Measurements from ENCODE around the gene LFNG.

LFNG gene

DNA sequence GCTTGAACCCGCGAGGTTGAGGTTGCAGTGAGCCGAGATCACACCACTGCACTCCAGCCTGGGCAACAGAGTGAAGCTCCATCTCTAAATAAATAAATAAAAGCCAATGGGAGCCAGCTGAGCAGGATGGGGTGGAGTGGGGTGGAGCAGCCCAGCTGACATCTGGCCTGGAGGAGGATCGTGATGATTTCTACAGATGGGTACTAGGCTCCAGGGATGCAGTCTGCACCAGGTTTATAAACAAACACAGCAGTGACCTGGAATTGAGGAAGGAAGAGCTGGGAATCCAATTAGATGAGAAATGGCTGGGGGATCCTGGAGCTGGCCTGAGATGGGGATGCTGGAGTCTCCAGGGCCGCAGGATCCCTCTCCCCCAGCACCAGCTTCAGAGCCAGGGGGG lies 36.1 kb upstream of the LFNG start:
- peaks cover under 1% of the 10 kb centered on the region for H3K4me1 ChIP-seq (ENCODE audit: control insufficient read depth, insufficient read depth, low read length, poor library complexity, severe bottlenecking)
- peaks cover 5% of the 10 kb centered on the region for H3K9me3 ChIP-seq (ENCODE audit: control insufficient read depth, low read length)
- no peaks in the 10 kb centered on the region for H3K36me3 ChIP-seq (ENCODE audit: control insufficient read depth, insufficient read depth, low read length)
- H3K27ac ChIP-seq (ENCODE audit: insufficient read depth, low read length, poor library complexity, severe bottlenecking) = no peak overlapping the region
- no peak for DNase-seq
- H3K4me3 ChIP-seq (ENCODE audit: insufficient read depth, low read depth, low read length, poor library complexity, severe bottlenecking) = no peak overlapping the region
- H3K27me3 ChIP-seq (replicated peaks; ENCODE audit: control insufficient read depth, insufficient read depth, low read length, poor library complexity, severe bottlenecking) = no peaks in the 10 kb centered on the region

DNA sequence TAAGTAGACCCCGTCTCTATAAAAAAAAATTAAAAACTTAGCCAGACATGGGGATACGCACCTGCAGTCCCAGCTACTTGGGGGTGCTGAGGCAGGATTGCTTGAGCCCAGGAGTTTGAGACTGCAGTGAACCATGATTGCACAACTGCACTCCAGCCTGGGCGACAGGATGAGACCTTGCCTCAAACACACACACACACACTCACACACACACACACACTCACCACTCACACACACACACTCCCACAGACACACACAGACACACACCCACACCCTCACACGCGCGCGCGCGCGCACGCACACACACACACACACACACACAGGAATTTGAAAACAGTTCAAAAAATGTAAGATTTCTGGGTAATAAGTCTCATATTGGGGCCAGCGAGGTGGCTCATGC lies 34.7 kb upstream of the LFNG start:
- no peaks in the 10 kb centered on the region for H3K36me3 ChIP-seq (ENCODE audit: control insufficient read depth, insufficient read depth, low read length)
- H3K9me3 ChIP-seq (ENCODE audit: control insufficient read depth, low read length) = peaks cover 5% of the 10 kb centered on the region
- DNase-seq = no peak
- no peaks in the 10 kb centered on the region for H3K27me3 ChIP-seq (replicated peaks; ENCODE audit: control insufficient read depth, insufficient read depth, low read length, poor library complexity, severe bottlenecking)
- H3K4me1 ChIP-seq (ENCODE audit: control insufficient read depth, insufficient read depth, low read length, poor library complexity, severe bottlenecking) = no peaks in the 10 kb centered on the region
- H3K4me3 ChIP-seq (ENCODE audit: insufficient read depth, low read depth, low read length, poor library complexity, severe bottlenecking) = no peak overlapping the region
- H3K27ac ChIP-seq (ENCODE audit: insufficient read depth, low read length, poor library complexity, severe bottlenecking) = no peak overlapping the region

DNA sequence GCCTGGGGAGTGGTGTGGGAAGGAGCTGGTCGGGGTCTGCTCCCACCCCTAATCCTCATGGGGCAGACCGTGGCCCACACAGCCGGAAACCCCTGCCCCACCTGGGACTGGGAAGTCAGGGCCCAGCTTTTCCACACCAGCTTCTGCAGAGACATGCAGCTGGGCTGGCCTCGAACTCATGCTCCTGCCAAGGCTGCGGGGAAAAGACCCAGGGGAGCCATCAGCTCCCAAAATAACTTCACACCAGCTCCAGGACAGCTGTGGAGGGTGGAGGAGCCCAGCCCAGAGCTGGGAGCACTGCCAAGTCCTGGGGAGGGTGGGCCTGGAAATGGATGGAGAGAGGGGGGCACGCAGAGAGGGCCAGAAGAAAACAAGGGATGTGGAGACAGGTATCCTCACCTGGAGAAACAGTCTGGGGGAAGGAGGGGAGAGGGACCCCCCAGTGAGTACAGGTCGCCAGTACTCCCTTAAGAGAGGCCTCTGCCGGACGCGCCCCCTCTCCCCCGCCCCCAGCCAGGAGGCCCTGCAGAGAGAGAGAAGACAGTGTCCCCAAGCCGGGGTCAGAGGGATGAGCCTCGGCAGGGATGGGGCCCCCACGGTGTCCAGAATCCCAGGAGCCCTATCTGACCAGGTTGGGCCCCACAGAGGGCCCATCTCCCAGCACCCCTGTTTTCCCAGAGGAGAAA lies 31.8 kb upstream of the LFNG start:
- H3K27ac ChIP-seq (ENCODE audit: insufficient read depth, low read length, poor library complexity, severe bottlenecking) = no peak overlapping the region
- H3K9me3 ChIP-seq (ENCODE audit: control insufficient read depth, low read length) = peaks cover 4% of the 10 kb centered on the region
- H3K36me3 ChIP-seq (ENCODE audit: control insufficient read depth, insufficient read depth, low read length) = no peaks in the 10 kb centered on the region
- no peak overlapping the region for H3K4me3 ChIP-seq (ENCODE audit: insufficient read depth, low read depth, low read length, poor library complexity, severe bottlenecking)
- no peak for DNase-seq
- no peaks in the 10 kb centered on the region for H3K4me1 ChIP-seq (ENCODE audit: control insufficient read depth, insufficient read depth, low read length, poor library complexity, severe bottlenecking)
- no peaks in the 10 kb centered on the region for H3K27me3 ChIP-seq (replicated peaks; ENCODE audit: control insufficient read depth, insufficient read depth, low read length, poor library complexity, severe bottlenecking)

DNA sequence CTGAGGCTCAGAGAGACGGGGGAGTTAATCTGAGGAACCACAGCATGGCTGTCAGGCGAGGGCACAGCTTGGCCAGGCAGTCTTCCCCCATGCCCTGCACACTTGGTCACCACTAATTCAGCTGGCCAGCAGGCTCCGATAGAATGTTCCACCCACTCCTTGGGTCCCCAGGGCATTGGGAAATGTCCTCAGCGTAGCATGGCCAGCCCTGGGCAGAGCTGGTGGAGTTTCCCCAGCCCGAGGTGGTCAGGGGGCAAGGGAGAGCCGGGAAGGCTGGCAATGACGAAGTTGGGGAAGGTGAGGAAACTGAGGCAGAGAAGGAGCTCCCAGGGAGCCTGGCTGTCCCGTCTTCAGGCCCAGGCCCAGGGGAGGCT lies 31.3 kb upstream of the LFNG start:
- Histone ChIP-seq H3K36me3 (ENCODE audit: control insufficient read depth, insufficient read depth, low read length) (no peaks in the 10 kb centered on the region), H3K4me3 (ENCODE audit: insufficient read depth, low read depth, low read length, poor library complexity, severe bottlenecking) (no peak overlapping the region)

DNA sequence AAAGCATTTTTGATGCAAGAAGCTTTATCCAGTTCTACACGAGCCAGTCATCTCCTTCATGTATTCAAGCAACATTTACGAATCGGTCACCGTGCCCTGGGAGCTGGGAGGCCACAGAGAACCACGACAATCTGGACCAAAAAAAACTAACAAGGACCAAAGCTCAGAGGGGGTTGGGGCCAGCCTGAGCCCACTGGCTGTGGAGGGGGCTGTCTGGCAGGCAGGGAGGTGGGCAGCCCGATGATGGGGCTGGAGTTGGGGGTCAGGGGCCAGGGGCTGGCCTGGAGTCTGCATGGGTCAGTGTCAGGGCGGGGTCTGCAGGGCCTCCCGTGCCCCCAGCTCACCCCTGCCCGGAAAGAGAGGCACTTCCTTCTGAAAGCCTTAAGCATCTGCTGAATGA lies 30.9 kb upstream of the LFNG start:
- H3K9me3 ChIP-seq (ENCODE audit: control insufficient read depth, low read length) = no peaks in the 10 kb centered on the region
- no peaks in the 10 kb centered on the region for H3K36me3 ChIP-seq (ENCODE audit: control insufficient read depth, insufficient read depth, low read length)
- DNase-seq = no peak
- H3K4me1 ChIP-seq (ENCODE audit: control insufficient read depth, insufficient read depth, low read length, poor library complexity, severe bottlenecking) = no peaks in the 10 kb centered on the region
- no peak overlapping the region for H3K27ac ChIP-seq (ENCODE audit: insufficient read depth, low read length, poor library complexity, severe bottlenecking)
- H3K27me3 ChIP-seq (replicated peaks; ENCODE audit: control insufficient read depth, insufficient read depth, low read length, poor library complexity, severe bottlenecking) = no peaks in the 10 kb centered on the region
- H3K4me3 ChIP-seq (ENCODE audit: insufficient read depth, low read depth, low read length, poor library complexity, severe bottlenecking) = no peak overlapping the region

More for the DNA sequence above, 31.3 kb upstream of the LFNG start:
- DNase-seq = no peak
- H3K27ac ChIP-seq (ENCODE audit: insufficient read depth, low read length, poor library complexity, severe bottlenecking) = no peak overlapping the region
- H3K4me1 ChIP-seq (ENCODE audit: control insufficient read depth, insufficient read depth, low read length, poor library complexity, severe bottlenecking) = no peaks in the 10 kb centered on the region
- no peaks in the 10 kb centered on the region for H3K9me3 ChIP-seq (ENCODE audit: control insufficient read depth, low read length)
- no peaks in the 10 kb centered on the region for H3K27me3 ChIP-seq (replicated peaks; ENCODE audit: control insufficient read depth, insufficient read depth, low read length, poor library complexity, severe bottlenecking)

DNA sequence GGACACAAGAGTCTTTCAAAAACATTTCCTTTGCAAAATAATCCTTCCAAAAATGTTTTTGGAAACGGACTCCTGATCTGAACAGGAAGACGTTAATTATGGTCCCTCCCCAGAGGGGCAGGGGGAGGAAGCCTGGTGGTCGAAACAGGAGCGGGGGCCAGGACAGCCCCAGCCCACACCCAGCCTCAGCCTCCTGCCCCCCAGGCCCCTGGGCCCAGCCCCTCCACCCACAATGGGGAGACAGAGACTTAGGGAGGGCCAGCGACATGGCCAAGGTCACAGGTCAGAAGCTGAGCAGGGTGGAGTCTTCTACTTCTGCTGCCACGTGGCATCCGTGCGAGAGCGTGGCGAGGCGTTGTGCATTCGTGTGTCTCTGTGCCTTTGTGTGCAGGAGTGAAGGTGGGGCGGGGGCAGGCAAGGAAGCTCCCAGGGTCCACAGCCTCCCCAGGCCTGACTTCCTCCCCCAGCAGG lies 29.4 kb upstream of the LFNG start:
- Histone ChIP-seq H3K27me3 (replicated peaks; ENCODE audit: control insufficient read depth, insufficient read depth, low read length, poor library complexity, severe bottlenecking) (no peaks in the 10 kb centered on the region), H3K4me3 (ENCODE audit: insufficient read depth, low read depth, low read length, poor library complexity, severe bottlenecking) (no peak overlapping the region), H3K36me3 (ENCODE audit: control insufficient read depth, insufficient read depth, low read length) (no peaks in the 10 kb centered on the region), H3K9me3 (ENCODE audit: control insufficient read depth, low read length) (no peaks in the 10 kb centered on the region), H3K27ac (ENCODE audit: insufficient read depth, low read length, poor library complexity, severe bottlenecking) (no peak overlapping the region), H3K4me1 (ENCODE audit: control insufficient read depth, insufficient read depth, low read length, poor library complexity, severe bottlenecking) (no peaks in the 10 kb centered on the region)
- DNase-seq = no peak

DNA sequence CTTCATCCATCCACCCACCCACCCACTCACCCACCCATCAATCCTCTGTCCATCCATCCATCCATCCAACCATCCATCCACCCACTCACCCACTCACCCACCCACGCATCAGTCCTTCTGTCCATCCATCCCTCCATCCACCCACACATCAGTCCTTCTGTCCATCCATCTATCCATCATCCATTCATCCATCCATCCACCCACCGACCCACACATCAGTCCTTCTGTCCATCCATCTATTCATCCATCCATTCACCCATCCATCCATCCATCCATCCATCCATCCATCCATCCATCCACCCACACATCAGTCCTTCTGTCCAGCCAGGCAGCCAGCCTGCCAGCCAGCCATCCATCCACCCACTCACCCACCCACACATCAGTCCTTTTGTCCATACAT lies 27.5 kb upstream of the LFNG start:
- Histone ChIP-seq H3K27ac (ENCODE audit: insufficient read depth, low read length, poor library complexity, severe bottlenecking) (no peak overlapping the region), H3K27me3 (replicated peaks; ENCODE audit: control insufficient read depth, insufficient read depth, low read length, poor library complexity, severe bottlenecking) (no peaks in the 10 kb centered on the region), H3K36me3 (ENCODE audit: control insufficient read depth, insufficient read depth, low read length) (no peaks in the 10 kb centered on the region), H3K9me3 (ENCODE audit: control insufficient read depth, low read length) (no peaks in the 10 kb centered on the region), H3K4me1 (ENCODE audit: control insufficient read depth, insufficient read depth, low read length, poor library complexity, severe bottlenecking) (no peaks in the 10 kb centered on the region), H3K4me3 (ENCODE audit: insufficient read depth, low read depth, low read length, poor library complexity, severe bottlenecking) (no peak overlapping the region)
- no peak for DNase-seq

DNA sequence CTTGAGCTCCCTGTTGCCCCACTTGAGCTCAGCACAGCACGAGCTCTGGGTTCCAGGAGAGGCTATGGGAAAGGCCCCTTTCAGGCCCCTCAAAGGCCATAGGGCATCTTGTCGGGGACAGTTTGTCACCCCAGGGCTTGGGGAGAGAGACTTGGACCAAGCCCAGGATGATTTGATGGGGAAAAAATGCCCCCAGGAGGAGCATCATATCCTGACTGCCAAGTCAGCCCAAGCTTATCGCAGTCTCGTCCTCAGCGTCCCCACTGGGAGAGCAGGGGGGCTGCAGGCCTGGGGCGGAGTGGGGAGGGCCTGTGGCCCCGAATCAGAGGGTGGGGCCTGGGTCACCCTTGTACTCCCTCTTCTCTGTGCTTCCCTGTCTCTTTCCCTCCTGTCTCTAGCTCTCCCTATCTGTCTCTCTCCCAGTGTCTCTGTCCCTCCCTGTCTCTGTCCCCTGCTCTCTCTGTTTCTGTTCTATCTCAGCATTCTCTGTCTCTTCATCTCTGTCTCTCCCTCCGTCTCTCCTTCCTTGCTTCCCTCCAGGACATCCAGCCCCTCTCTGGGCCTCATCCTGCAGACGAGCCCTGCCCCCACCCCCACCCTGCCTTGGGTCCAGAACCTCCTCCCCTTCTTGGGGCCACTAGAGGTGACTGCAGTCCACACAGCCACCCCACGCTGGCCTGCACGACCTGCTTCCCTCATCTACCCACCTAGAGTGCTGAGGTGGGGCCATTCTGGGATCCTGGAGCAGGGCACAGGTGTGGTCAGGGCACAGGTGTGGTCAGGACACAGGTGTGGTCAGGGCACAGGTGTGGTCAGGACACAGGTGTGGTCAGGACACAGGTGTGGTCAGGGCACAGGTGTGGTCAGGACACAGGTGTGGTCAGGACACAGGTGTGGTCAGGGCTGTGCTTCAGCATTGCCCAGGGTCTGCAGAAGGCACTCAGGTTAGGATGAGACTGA lies 26.1 kb upstream of the LFNG start:
- DNase-seq = no peak
- H3K27ac ChIP-seq (ENCODE audit: insufficient read depth, low read length, poor library complexity, severe bottlenecking) = no peak overlapping the region
- no peaks in the 10 kb centered on the region for H3K9me3 ChIP-seq (ENCODE audit: control insufficient read depth, low read length)
- peaks cover 8% of the 10 kb centered on the region for H3K27me3 ChIP-seq (replicated peaks; ENCODE audit: control insufficient read depth, insufficient read depth, low read length, poor library complexity, severe bottlenecking)
- no peak overlapping the region for H3K4me3 ChIP-seq (ENCODE audit: insufficient read depth, low read depth, low read length, poor library complexity, severe bottlenecking)
- no peaks in the 10 kb centered on the region for H3K4me1 ChIP-seq (ENCODE audit: control insufficient read depth, insufficient read depth, low read length, poor library complexity, severe bottlenecking)
- H3K36me3 ChIP-seq (ENCODE audit: control insufficient read depth, insufficient read depth, low read length) = no peaks in the 10 kb centered on the region

DNA sequence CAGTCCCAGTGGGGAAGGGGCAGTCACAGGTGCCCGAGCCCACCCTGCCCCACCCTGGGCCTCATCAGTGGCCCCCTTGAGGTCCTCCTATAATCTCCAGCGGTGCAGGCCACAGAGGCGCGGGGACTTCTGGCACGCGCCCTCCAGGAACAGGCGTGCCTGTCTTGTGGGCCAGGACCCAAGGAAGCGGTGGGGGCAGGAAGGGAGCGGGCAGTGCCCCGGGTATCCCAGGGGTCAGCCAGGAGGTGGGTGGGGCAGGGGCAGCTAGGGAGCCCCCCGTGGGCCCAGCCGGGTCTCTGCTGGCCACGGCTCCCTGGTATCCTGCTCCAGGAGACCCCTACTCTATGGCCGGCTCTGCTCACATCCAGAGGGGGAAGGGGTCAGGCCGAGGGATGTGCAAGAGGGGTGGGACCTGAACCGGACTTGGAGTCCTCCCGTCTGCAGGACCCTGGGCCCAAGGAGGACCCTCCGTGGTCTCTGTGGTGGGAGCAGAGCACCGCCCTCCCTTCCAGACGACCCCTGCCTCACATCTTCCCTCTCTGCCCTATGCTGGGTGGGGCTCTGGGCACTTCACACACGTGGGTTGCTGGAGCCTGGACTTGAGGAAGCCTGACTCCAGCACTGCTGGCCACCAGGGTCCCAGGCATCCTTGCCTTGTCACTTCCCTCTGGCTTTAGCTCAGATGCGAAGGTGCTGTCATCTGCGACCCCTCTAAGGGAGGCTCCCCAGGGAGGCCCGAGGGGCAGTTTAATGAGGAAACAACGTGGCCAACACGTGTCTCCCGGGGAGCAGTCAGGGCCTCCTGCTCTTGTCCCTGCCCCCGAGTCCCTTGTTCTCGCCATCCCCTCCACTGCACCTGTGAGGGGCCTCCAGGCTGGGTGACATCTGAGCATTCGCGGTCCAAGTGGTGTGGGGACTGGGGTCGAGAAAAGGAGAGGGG lies 25.1 kb upstream of the LFNG start:
- Histone ChIP-seq H3K27ac (ENCODE audit: insufficient read depth, low read length, poor library complexity, severe bottlenecking) (no peak overlapping the region), H3K27me3 (replicated peaks; ENCODE audit: control insufficient read depth, insufficient read depth, low read length, poor library complexity, severe bottlenecking) (peaks cover 8% of the 10 kb centered on the region), H3K4me3 (ENCODE audit: insufficient read depth, low read depth, low read length, poor library complexity, severe bottlenecking) (no peak overlapping the region), H3K4me1 (ENCODE audit: control insufficient read depth, insufficient read depth, low read length, poor library complexity, severe bottlenecking) (no peaks in the 10 kb centered on the region), H3K36me3 (ENCODE audit: control insufficient read depth, insufficient read depth, low read length) (no peaks in the 10 kb centered on the region), H3K9me3 (ENCODE audit: control insufficient read depth, low read length) (no peaks in the 10 kb centered on the region)
- no peak for DNase-seq
